Measurements from ENCODE around the gene SNX19.

Gene SNX19

GRCh38 chr11:130879836-130880235 lies 36.4 kb downstream of the SNX19 start:
- Histone ChIP-seq H3K27me3 (ENCODE audit: insufficient read depth, poor library complexity, severe bottlenecking) (no peaks in the 10 kb centered on the region), H3K9me3 (ENCODE audit: severe bottlenecking) (no peaks in the 10 kb centered on the region), H3K27ac (ENCODE audit: poor library complexity, severe bottlenecking) (no peak overlapping the region), H3K4me3 (ENCODE audit: severe bottlenecking) (no peak overlapping the region), H3K36me3 (ENCODE audit: low read depth) (peaks cover 79% of the 10 kb centered on the region), H3K4me1 (ENCODE audit: insufficient read depth, poor library complexity, severe bottlenecking) (peaks cover 3% of the 10 kb centered on the region)
- TF ChIP-seq, protein P1, sequence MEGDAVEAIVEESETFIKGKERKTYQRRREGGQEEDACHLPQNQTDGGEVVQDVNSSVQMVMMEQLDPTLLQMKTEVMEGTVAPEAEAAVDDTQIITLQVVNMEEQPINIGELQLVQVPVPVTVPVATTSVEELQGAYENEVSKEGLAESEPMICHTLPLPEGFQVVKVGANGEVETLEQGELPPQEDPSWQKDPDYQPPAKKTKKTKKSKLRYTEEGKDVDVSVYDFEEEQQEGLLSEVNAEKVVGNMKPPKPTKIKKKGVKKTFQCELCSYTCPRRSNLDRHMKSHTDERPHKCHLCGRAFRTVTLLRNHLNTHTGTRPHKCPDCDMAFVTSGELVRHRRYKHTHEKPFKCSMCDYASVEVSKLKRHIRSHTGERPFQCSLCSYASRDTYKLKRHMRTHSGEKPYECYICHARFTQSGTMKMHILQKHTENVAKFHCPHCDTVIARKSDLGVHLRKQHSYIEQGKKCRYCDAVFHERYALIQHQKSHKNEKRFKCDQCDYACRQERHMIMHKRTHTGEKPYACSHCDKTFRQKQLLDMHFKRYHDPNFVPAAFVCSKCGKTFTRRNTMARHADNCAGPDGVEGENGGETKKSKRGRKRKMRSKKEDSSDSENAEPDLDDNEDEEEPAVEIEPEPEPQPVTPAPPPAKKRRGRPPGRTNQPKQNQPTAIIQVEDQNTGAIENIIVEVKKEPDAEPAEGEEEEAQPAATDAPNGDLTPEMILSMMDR (IDR thresholded peaks at IDR 0.05; ENCODE audit: poor library complexity, severe bottlenecking), result no peak
- ATAC-seq (ENCODE audit: low read depth), result no peak
- DNase-seq (ENCODE audit: low spot score), result no peak

DNA sequence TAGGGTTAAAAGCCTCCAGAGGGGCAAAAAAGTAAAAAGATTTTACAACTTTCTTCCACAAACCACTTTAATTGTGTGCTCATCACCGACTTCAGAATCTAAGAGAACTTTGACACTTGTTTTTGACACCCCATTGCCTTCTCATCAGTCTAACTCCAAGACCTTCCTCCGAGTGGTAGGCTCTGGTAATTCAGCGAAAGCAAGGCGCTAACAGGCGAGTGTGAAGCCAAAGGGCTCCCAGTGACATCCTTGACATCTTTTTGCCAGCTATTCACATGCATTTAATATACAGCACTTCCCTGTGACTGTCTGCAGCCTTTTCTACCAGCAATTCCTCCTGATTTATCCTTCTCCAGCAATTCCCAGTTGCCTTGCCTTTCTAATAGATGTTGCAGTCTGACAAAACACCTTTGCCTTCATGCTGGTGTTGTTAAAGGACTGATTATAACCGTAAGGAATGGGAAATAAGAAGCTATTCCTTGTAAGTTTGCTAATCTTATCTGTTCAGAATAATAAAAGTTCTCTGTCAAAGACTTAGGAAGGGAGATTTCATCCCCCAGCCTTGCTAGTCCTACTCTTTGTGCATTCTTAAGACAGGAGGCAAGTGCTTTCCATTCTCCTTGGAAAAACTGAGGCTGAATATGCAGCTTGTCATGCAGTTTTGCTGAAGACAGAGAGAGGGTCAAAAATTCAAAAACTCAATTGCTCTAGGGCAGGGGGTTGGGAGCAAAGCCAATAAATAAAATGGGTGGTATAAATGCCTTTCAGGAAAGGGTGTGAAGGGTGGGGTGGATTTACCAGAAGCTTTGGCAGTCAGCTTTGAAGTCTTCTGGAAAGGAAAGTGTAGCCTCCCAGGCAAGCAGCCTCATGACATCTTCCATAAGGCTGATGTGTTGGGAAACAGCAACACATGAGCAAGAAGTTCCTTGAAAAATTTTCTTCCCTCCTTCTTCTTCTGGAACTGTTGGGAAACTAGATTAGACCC lies 39.1 kb downstream of the SNX19 start:
- Histone ChIP-seq H3K9me3 (ENCODE audit: severe bottlenecking) (no peaks in the 10 kb centered on the region), H3K36me3 (ENCODE audit: low read depth) (peaks cover 62% of the 10 kb centered on the region), H3K4me3 (ENCODE audit: severe bottlenecking) (no peak overlapping the region), H3K27me3 (ENCODE audit: insufficient read depth, poor library complexity, severe bottlenecking) (no peaks in the 10 kb centered on the region), H3K27ac (ENCODE audit: poor library complexity, severe bottlenecking) (no peak overlapping the region), H3K4me1 (ENCODE audit: insufficient read depth, poor library complexity, severe bottlenecking) (peaks cover 19% of the 10 kb centered on the region)
- TF ChIP-seq, protein P1 (IDR thresholded peaks at IDR 0.05; ENCODE audit: poor library complexity, severe bottlenecking), result no peak
- DNase-seq (ENCODE audit: low spot score) (no peak), ATAC-seq (ENCODE audit: low read depth) (no peak)

GRCh38 chr11:130876100-130876499 lies 40.2 kb downstream of the SNX19 start:
- TF ChIP-seq, protein P1 (IDR thresholded peaks at IDR 0.05; ENCODE audit: poor library complexity, severe bottlenecking), result no peak

DNA sequence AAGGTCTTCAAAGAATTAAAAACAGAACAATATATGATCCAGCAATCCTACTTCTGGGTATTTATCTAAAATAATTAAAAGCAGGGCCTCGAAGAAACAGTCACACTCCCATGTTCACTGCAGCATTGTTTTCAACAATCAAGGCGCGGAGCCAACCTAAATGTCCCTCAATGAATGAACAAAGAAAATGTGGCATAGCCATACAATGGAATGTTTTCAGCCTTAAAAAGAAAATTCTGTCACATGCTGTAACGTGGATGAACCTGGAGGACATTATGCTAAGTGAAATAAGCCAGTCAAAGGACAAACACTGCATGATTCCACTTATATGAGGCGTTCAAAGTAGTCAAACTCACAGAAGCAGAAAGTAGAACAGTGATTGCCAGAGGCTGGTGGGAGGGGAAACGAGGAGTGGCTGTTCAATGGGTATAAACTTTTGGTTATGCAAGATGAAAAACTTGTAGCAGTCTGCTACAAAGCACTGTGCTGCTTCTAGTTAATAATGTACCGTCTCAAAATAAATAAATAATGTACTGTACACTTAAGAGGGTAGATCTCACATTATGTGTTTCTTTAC lies 41.2 kb downstream of the SNX19 start:
- Histone ChIP-seq H3K4me3 (ENCODE audit: severe bottlenecking) (no peak overlapping the region), H3K36me3 (ENCODE audit: low read depth) (peaks cover 53% of the 10 kb centered on the region), H3K4me1 (ENCODE audit: insufficient read depth, poor library complexity, severe bottlenecking) (peaks cover 33% of the 10 kb centered on the region), H3K27me3 (ENCODE audit: insufficient read depth, poor library complexity, severe bottlenecking) (no peaks in the 10 kb centered on the region), H3K9me3 (ENCODE audit: severe bottlenecking) (no peaks in the 10 kb centered on the region), H3K27ac (ENCODE audit: poor library complexity, severe bottlenecking) (peak overlapping the region; percentile 44)
- ATAC-seq (ENCODE audit: low read depth), result no peak
- TF ChIP-seq, protein P1 (IDR thresholded peaks at IDR 0.05; ENCODE audit: poor library complexity, severe bottlenecking), result no peak
- no peak for DNase-seq (ENCODE audit: low spot score)

More at GRCh38 chr11:130876100-130876499, 40.2 kb downstream of the SNX19 start:
- Histone ChIP-seq H3K9me3 (ENCODE audit: severe bottlenecking) (no peaks in the 10 kb centered on the region), H3K4me3 (ENCODE audit: severe bottlenecking) (no peak overlapping the region), H3K36me3 (ENCODE audit: low read depth) (peaks cover 57% of the 10 kb centered on the region), H3K4me1 (ENCODE audit: insufficient read depth, poor library complexity, severe bottlenecking) (peaks cover 29% of the 10 kb centered on the region), H3K27me3 (ENCODE audit: insufficient read depth, poor library complexity, severe bottlenecking) (no peaks in the 10 kb centered on the region), H3K27ac (ENCODE audit: poor library complexity, severe bottlenecking) (no peak overlapping the region)
- ATAC-seq (ENCODE audit: low read depth) (no peak), DNase-seq (ENCODE audit: low spot score) (no peak)

All from RWPE2 (cell line).